IMR-90 (cell line): ENCODE measurements around the gene CTDSP2. TPM values are rescaled to one million over a fixed set of nuclear protein-coding genes. Genes with fewer than 3 reads are reported as not detected.

ENCODE experiments used
- ATAC-seq: fragments of 200-7000 bp; cut with Tn5 transposase; 2 replicates; pipeline ENCODE4 v1.9.1; 2020; ENCODE audit warnings: low read depth, mild to moderate bottlenecking, moderate library complexity
- BruUV-seq: library from RNA; stranded (reverse); fragments of 400-500 nt; replicated peaks from 2 replicates; lab custom pipeline; 2021; lab: Mats Ljungman, UMichigan
- CTCF ChIA-PET: fragments of 300-600 bp; formaldehyde crosslinking; extraction: SDS; loops from one replicate; lab custom pipeline; 2021; ENCODE audit warnings: antibody characterized with exemption; lab: Yijun Ruan, JAX
- POLR2A ChIA-PET: fragments of 300-600 bp; sonication (Branson Sonifier 250); formaldehyde crosslinking; loops from one replicate; lab custom pipeline; 2022; ENCODE audit warnings: antibody characterized with exemption; ENCODE audit not compliant: unreplicated experiment; lab: Charles Lee
- DNase-seq: peaks from one replicate; pipeline ENCODE4 v3.0.0; 2013
- H2AFZ ChIP-seq: replicated peaks from 2 replicates; pipeline ENCODE3; 2013; ENCODE audit warnings: low read length, mild to moderate bottlenecking; ENCODE audit not compliant: poor library complexity
- H2AK5ac ChIP-seq: 2 replicates; pipeline ENCODE4 v1.6.1; 2013; ENCODE audit warnings: low read depth, low read length, inconsistent platforms
- H2AK9ac ChIP-seq: replicated peaks from 2 replicates; pipeline ENCODE3; 2013; ENCODE audit warnings: mild to moderate bottlenecking, low read depth, low read length, moderate library complexity; ENCODE audit not compliant: poor library complexity
- H2BK120ac ChIP-seq: 2 replicates; pipeline ENCODE4 v1.6.1; 2013; ENCODE audit warnings: low read depth, low read length, inconsistent platforms
- H2BK15ac ChIP-seq: 3 replicates; pipeline ENCODE4 v1.6.1; 2013; ENCODE audit warnings: low read depth, low read length, inconsistent platforms
- H2BK20ac ChIP-seq: 2 replicates; pipeline ENCODE4 v1.6.1; 2013; ENCODE audit warnings: low read depth, mild to moderate bottlenecking, inconsistent platforms, low read length, moderate library complexity
- H2BK5ac ChIP-seq: 2 replicates; pipeline ENCODE4 v1.6.1; 2013; ENCODE audit warnings: mild to moderate bottlenecking, low read depth, low read length, inconsistent platforms; ENCODE audit not compliant: poor library complexity, severe bottlenecking
- H3K14ac ChIP-seq: replicated peaks from 2 replicates; pipeline ENCODE4 v1.6.1; 2013; ENCODE audit warnings: low read depth, low read length, inconsistent platforms
- H3K18ac ChIP-seq: 2 replicates; pipeline ENCODE4 v1.6.1; 2013; ENCODE audit warnings: low read depth, low read length, control low read depth
- H3K23ac ChIP-seq: 2 replicates; pipeline ENCODE4 v1.6.1; 2013; ENCODE audit warnings: low read depth, low read length, inconsistent platforms
- H3K27ac ChIP-seq: 2 replicates; pipeline ENCODE4 v1.5.1; 2013; ENCODE audit warnings: mild to moderate bottlenecking, control low read depth, low read length; ENCODE audit not compliant: insufficient read depth
- H3K27me3 ChIP-seq: 2 replicates; pipeline ENCODE4 v1.6.1; 2013; ENCODE audit warnings: low read length; ENCODE audit not compliant: control insufficient read depth, insufficient read depth
- H3K36me3 ChIP-seq: 2 replicates; pipeline ENCODE4 v1.6.1; 2013; ENCODE audit warnings: low read length, mixed read lengths; ENCODE audit not compliant: control insufficient read depth, insufficient read depth
- H3K4ac ChIP-seq: 2 replicates; pipeline ENCODE4 v1.6.1; 2013; ENCODE audit warnings: low read depth, low read length, inconsistent platforms
- H3K4me1 ChIP-seq: 2 replicates; pipeline ENCODE4 v1.6.1; 2013; ENCODE audit warnings: low read length, mixed read lengths; ENCODE audit not compliant: control insufficient read depth, insufficient read depth
- H3K4me2 ChIP-seq: 2 replicates; pipeline ENCODE4 v1.6.1; 2013; ENCODE audit warnings: low read depth, mild to moderate bottlenecking, control low read depth, low read length, moderate library complexity
- H3K4me3 ChIP-seq: 2 replicates; pipeline ENCODE4 v1.5.1; 2013; ENCODE audit warnings: low read depth, mild to moderate bottlenecking, control low read depth, low read length, moderate library complexity; ENCODE audit not compliant: insufficient read depth
- H3K56ac ChIP-seq: 2 replicates; pipeline ENCODE4 v1.6.1; 2013; ENCODE audit warnings: low read length, inconsistent platforms; ENCODE audit not compliant: insufficient read depth; ENCODE audit errors: extremely low read depth
- H3K79me1 ChIP-seq, 2 experiments: 2 replicates each; pipeline ENCODE4 v1.6.1; 2013; ENCODE audit warnings: low read length in 2 of 2, inconsistent platforms in 1 of 2, low read depth in 1 of 2
- H3K9ac ChIP-seq: 2 replicates; pipeline ENCODE4 v1.6.1; 2013; ENCODE audit warnings: low read depth, low read length, control low read depth
- H3K9me1 ChIP-seq: 2 replicates; pipeline ENCODE4 v1.6.1; 2013; ENCODE audit warnings: low read length, inconsistent platforms; ENCODE audit not compliant: insufficient read depth
- H3K9me3 ChIP-seq: 2 replicates; pipeline ENCODE4 v1.6.1; 2013; ENCODE audit warnings: low read length; ENCODE audit not compliant: control insufficient read depth, insufficient read depth
- H4K20me1 ChIP-seq: 2 replicates; pipeline ENCODE4 v1.6.1; 2013; ENCODE audit warnings: low read length, inconsistent platforms; ENCODE audit not compliant: insufficient read depth
- H4K5ac ChIP-seq: 2 replicates; pipeline ENCODE4 v1.6.1; 2013; ENCODE audit warnings: mild to moderate bottlenecking, low read depth, low read length, control low read depth
- H4K8ac ChIP-seq, 2 experiments: 2 replicates each; pipeline ENCODE4 v1.6.1; 2013; ENCODE audit warnings: low read depth in 2 of 2, low read length in 2 of 2, control low read depth in 1 of 2, inconsistent platforms in 1 of 2
- H4K91ac ChIP-seq: 2 replicates; pipeline ENCODE4 v1.6.1; 2013; ENCODE audit warnings: low read depth, low read length, inconsistent platforms; ENCODE audit not compliant: insufficient read depth
- CEBPB ChIP-seq: IDR thresholded peaks from 2 replicates; pipeline ENCODE4 v1.6.1; 2012; ENCODE audit warnings: low read depth, low read length, improper control_type of control experiment
- FOS ChIP-seq: fragments of 150-350 bp; IDR thresholded peaks from 2 replicates; pipeline ENCODE4 v1.6.1; 2016; ENCODE audit warnings: low read depth, low read length
- MAZ ChIP-seq: IDR thresholded peaks from 2 replicates; pipeline ENCODE4 v1.6.1; 2012; ENCODE audit warnings: low read depth, mild to moderate bottlenecking, low read length, improper control_type of control experiment, moderate library complexity, borderline replicate concordance
- MXI1 ChIP-seq: IDR thresholded peaks from 2 replicates; pipeline ENCODE4 v1.6.1; 2012; ENCODE audit warnings: low read depth, mild to moderate bottlenecking, low read length, moderate library complexity, borderline replicate concordance
- RCOR1 ChIP-seq: IDR thresholded peaks from 2 replicates; pipeline ENCODE4 v1.6.1; 2012; ENCODE audit warnings: mild to moderate bottlenecking, low read length, improper control_type of control experiment; ENCODE audit not compliant: insufficient replicate concordance
- SMC3 ChIP-seq: fragments of 150-350 bp; IDR thresholded peaks from 2 replicates; pipeline ENCODE4 v1.6.1; 2016; ENCODE audit warnings: low read depth, mild to moderate bottlenecking, antibody characterized with exemption, low read length, moderate library complexity
- WGBS, 2 experiments: methylation state at CpG; one replicate each; pipeline versions ENCODE4 v1.1.5 to v1.1.7; 2013; ENCODE audit warnings: missing lambda C conversion rate in 2 of 2; ENCODE audit not compliant: insufficient read length in 1 of 2; ENCODE audit errors: extremely low coverage in 2 of 2; 5-methylcytosine and 5-hydroxymethylcytosine counted together
- dilution Hi-C: fragments of 300-500 bp; cut with HindIII; formaldehyde crosslinking; loops from one replicate; pipeline ENCODE4 v1.14.3; 2018; ENCODE audit warnings: low sequenced_read_pairs; ENCODE audit not compliant: unreplicated experiment
- in situ Hi-C: fragments of 300-500 bp; cut with MboI; formaldehyde crosslinking; loops from 3 replicates; pipeline ENCODE4 v1.14.3; 2019; ENCODE audit warnings: low sequenced_read_pairs, inconsistent platforms, mixed read lengths
- intact Hi-C: fragments of 100-400 bp; cut with micrococcal nuclease; formaldehyde crosslinking; loops from 2 replicates; pipeline ENCODE4 v1.10.0; 2022
- polyA plus RNA-seq, 3 experiments: library from polyadenylated mRNA; depleted of rRNA; stranded (reverse); fragments of >200 nt; gene quantifications; 2 replicates each; pipeline ENCODE4 v1.2.3, GENCODE V29; 2012; ENCODE audit warnings: low replicate concordance in 1 of 3
- total RNA-seq: library from RNA; depleted of rRNA; stranded (reverse); fragments of >200 nt; gene quantifications from 2 replicates; pipeline ENCODE4 v1.2.3, GENCODE V29; 2012

The CTDSP2 gene
- total and polyA plus RNA-seq, 2 of the 4 experiments (the other 2 are of a cell fraction) = 114 to 156 TPM

- no peak for TF ChIP-seq RCOR1
Observed at GRCh38 chr12:57866308-57867019, 19.9 kb upstream of the CTDSP2 start (continued).

GRCh38 chr12:57865084-57865751, 18.7 kb upstream of the CTDSP2 start:
- Histone ChIP-seq H2BK120ac (peak overlapping the region; percentile 96), H3K4me3 (peak overlapping the region; percentile 41), H3K9me1 (peaks cover 22% of the 10 kb centered on the region), H2BK15ac (peak overlapping the region; percentile 89), H3K79me1 (peaks cover 4 to 13% of the 10 kb centered on the region in 2 experiments), H3K56ac (peak overlapping the region; percentile 84), H3K9ac (peak overlapping the region; percentile 85), H3K4ac (peak overlapping the region; percentile 94), H3K18ac (peak overlapping the region; percentile 81), H2AK5ac (peak overlapping the region; percentile 88; the same call in 1 of the 2 replicates), H4K8ac (peak overlapping the region; percentile 93 to 95), H2BK20ac (peak overlapping the region; percentile 60), H3K36me3 (no peaks in the 10 kb centered on the region), H4K5ac (peak overlapping the region; percentile 85), H3K4me1 (peaks cover 27% of the 10 kb centered on the region), H4K91ac (peak overlapping the region; percentile 93), H2AFZ (peak overlapping the region; percentile 95), H2AK9ac (peak overlapping the region; percentile 92), H3K9me3 (no peaks in the 10 kb centered on the region), H3K27me3 (no peaks in the 10 kb centered on the region), H3K27ac (peak overlapping the region; percentile 98), H4K20me1 (no peaks in the 10 kb centered on the region), H3K23ac (peak overlapping the region; percentile 91), H3K4me2 (peak overlapping the region; percentile 80), H3K14ac (peak overlapping the region; percentile 72), H2BK5ac (peak overlapping the region; percentile 86)
- ChIA-PET CTCF (interaction anchor here (1.0 to 2.2 kb wide), 5 partner anchors 18 to 31 kb away, joined by 3 to 14 read pairs (median 3); no protein-coding TSS in a partner anchor), POLR2A (interaction anchor here (0.8 to 2.6 kb wide), 8 partner anchors 12 to 31 kb away, joined by 3 to 24 read pairs (median 6); partner anchors contain the start of gene CTDSP2)
- intact Hi-C loops = loop anchor here (1.0 to 2.0 kb wide), 3 partner anchors 20 to 34 kb away; no protein-coding TSS in a partner anchor
- DNase-seq (peak; percentile 77), ATAC-seq (peak; percentile 90)
- dilution Hi-C loops = no loop called here
- in situ Hi-C loops = no loop called here
- 0% methylated on average over 26 of the region's 63 CpGs; no CpG with 5 or more reads in 1 of the 2 experiments for WGBS, 2 experiments
- BruUV-seq = no TSS peak
- peak; percentile 23; the same call in 1 of the 2 replicates for TF ChIP-seq FOS
- no peak for TF ChIP-seq SMC3
- peak; percentile 96 for TF ChIP-seq CEBPB
- no peak for TF ChIP-seq MXI1
- peak; percentile 94 for TF ChIP-seq MAZ
